K562 (cell line): ENCODE data around the gene PDIA4. TPM values are rescaled to one million over a fixed set of nuclear protein-coding genes. Genes with fewer than 3 reads are reported as not detected.
A peak's percentile ranks its signal among the peaks of the same experiment; 100 is the strongest.

Experiments used
- BHLHE40 ChIP-seq: IDR thresholded peaks from 2 replicates; pipeline ENCODE4 v1.6.1; 2011; ENCODE audit warnings: low read length, improper control_type of control experiment
- DACH1 ChIP-seq: fragments of 450-650 bp; IDR thresholded peaks from 2 replicates; pipeline ENCODE4 v1.6.1; 2018; ENCODE audit not compliant: partially characterized antibody
- ELF1 ChIP-seq: fragments of 200-800 bp; sonication (Bioruptor generic); IDR thresholded peaks from 2 replicates; pipeline ENCODE4 v1.6.1; 2016; ENCODE audit warnings: missing genetic modification characterization, missing compliant biosample characterization
- GABPB1 ChIP-seq: sonication (generic); formaldehyde crosslinking; IDR thresholded peaks from 2 replicates; pipeline ENCODE4 v1.8.0; 2022; ENCODE audit warnings: mild to moderate bottlenecking, missing genetic modification reagents
- GTF2A2 ChIP-seq: IDR thresholded peaks from 2 replicates; pipeline ENCODE4 v1.6.1; 2016; ENCODE audit warnings: mild to moderate bottlenecking, missing genetic modification characterization, missing compliant biosample characterization
- HDAC1 ChIP-seq, 2 experiments: fragments of 450-650 bp; IDR thresholded peaks; 2 replicates each; pipeline ENCODE4 v1.6.1; 2016 to 2017; ENCODE audit warnings: inconsistent platforms in 1 of 2, mild to moderate bottlenecking in 1 of 2, moderate library complexity in 1 of 2
- JUND ChIP-seq, 2 experiments: IDR thresholded peaks; 2 replicates in 1 of 2; 3 replicates in 1 of 2; pipeline ENCODE4 v1.6.1; 2011; ENCODE audit warnings: borderline replicate concordance in 2 of 2, low read depth in 2 of 2, low read length in 2 of 2, improper control_type of control experiment in 1 of 2, missing biosample characterization in 1 of 2, missing genetic modification characterization in 1 of 2, missing genetic modification reagents in 1 of 2
- SOX6 ChIP-seq: fragments of 450-650 bp; IDR thresholded peaks from 2 replicates; pipeline ENCODE4 v1.6.1; 2014; ENCODE audit warnings: mild to moderate bottlenecking
- VEZF1 ChIP-seq: fragments of 200-800 bp; sonication (Bioruptor generic); IDR thresholded peaks from 2 replicates; pipeline ENCODE4 v1.6.1; 2017; ENCODE audit warnings: missing genetic modification characterization, missing compliant biosample characterization
- ZNF318 ChIP-seq, 2 experiments: fragments of 450-650 bp; IDR thresholded peaks; 2 replicates each; pipeline ENCODE4 v1.6.1; 2016; ENCODE audit warnings: mild to moderate bottlenecking in 2 of 2, borderline replicate concordance in 1 of 2, low read depth in 1 of 2, moderate library complexity in 1 of 2
- polyA plus RNA-seq, 8 experiments: library from polyadenylated mRNA; depleted of rRNA in 4 of 8; stranded (reverse) in 5 of 8; unstranded in 3 of 8; fragments of >200 nt; fragmentation: Nextera tagmentation in 2 of 8; fragmentation: Illumina TruSeq in 1 of 8; extraction: Ambion mirVana in 2 of 8; extraction: Trizol in 1 of 8; gene quantifications; 2 replicates each; pipeline versions ENCODE4 v1.2.1 to v1.2.3, GENCODE V29; 2011 to 2014; ENCODE audit warnings: inconsistent platforms in 1 of 8, missing spikeins in 1 of 8
- total RNA-seq, 7 experiments: library from RNA; depleted of rRNA in 6 of 7; stranded (reverse); fragments of >200 nt in 6 of 7; fragmentation: Illumina TruSeq in 2 of 7; extraction: Trizol in 2 of 7; gene quantifications; 2 replicates each; pipeline versions ENCODE4 v1.2.1 to v1.2.3, GENCODE V29; 2011 to 2021; ENCODE audit warnings: low replicate concordance in 1 of 7
- TF ChIP-seq, protein P1 (sequence below), 3 experiments: IDR thresholded peaks in 2 of 3; conservative IDR thresholded peaks in 1 of 3; 2 replicates each; pipeline ENCODE4 v1.5.1; 2011 to 2012; ENCODE audit warnings: low read length in 3 of 3, mild to moderate bottlenecking in 3 of 3, control low read depth in 2 of 3, improper control_type of control experiment in 1 of 3, inconsistent platforms in 1 of 3, low read depth in 1 of 3, mixed read lengths in 1 of 3, moderate library complexity in 1 of 3; ENCODE audit not compliant: insufficient read depth in 2 of 3

PDIA4 gene
- total and polyA plus RNA-seq, 9 of the 15 experiments (the other 6 are each of a cell fraction or from before 2014, with no cell fraction given), result 9.1 to 175 (median 146) TPM

- TF ChIP-seq JUND (IDR thresholded peaks at IDR 0.05; ENCODE audit: borderline replicate concordance, low read depth, low read length) (peak; percentile 46; the same call in 1 of the 2 replicates), JUND (tag; IDR thresholded peaks at IDR 0.05; ENCODE audit: borderline replicate concordance, low read depth, low read length) (peak; percentile 68; the same call in 1 of the 3 replicates), DACH1 (peak; percentile 49), ELF1 (tag) (0 out of 2 replicates have a peak, but pooled peaks have one; percentile 21), VEZF1 (CRISPR knock-in tag) (peak; percentile 83), SOX6 (peak; percentile 88), GTF2A2 (no peak), HDAC1 (IDR thresholded peaks at IDR 0.05) (peak in 1 of 2 experiments; percentile 95; a peak in 1 of 4 replicates), GABPB1 (CRISPR knock-in tag) (peak; percentile 60; the same call in 1 of the 2 replicates), ZNF318 (IDR thresholded peaks at IDR 0.05; ENCODE audit: borderline replicate concordance in 1 of 2, low read depth in 1 of 2) (no peak), BHLHE40 (0 out of 2 replicates have a peak, but pooled peaks have one; percentile 25)
- TF ChIP-seq, protein P1, sequence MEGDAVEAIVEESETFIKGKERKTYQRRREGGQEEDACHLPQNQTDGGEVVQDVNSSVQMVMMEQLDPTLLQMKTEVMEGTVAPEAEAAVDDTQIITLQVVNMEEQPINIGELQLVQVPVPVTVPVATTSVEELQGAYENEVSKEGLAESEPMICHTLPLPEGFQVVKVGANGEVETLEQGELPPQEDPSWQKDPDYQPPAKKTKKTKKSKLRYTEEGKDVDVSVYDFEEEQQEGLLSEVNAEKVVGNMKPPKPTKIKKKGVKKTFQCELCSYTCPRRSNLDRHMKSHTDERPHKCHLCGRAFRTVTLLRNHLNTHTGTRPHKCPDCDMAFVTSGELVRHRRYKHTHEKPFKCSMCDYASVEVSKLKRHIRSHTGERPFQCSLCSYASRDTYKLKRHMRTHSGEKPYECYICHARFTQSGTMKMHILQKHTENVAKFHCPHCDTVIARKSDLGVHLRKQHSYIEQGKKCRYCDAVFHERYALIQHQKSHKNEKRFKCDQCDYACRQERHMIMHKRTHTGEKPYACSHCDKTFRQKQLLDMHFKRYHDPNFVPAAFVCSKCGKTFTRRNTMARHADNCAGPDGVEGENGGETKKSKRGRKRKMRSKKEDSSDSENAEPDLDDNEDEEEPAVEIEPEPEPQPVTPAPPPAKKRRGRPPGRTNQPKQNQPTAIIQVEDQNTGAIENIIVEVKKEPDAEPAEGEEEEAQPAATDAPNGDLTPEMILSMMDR (IDR thresholded peaks at IDR 0.05 in 2 of 3, conservative IDR thresholded peaks at IDR 0.05 in 1 of 3; ENCODE audit: insufficient read depth in 2 of 3, low read depth in 1 of 3, low read length in 3 of 3), result peak in 1 of 3 experiments; percentile 16; a peak in 1 of 6 replicates
Observed at GRCh38 chr7:148983200-148984146, 44.8 kb downstream of the PDIA4 start (continued).
